ENCODE results near the gene SYNE2.

GRCh38 chr14:64260418-64260817 is 407.6 kb downstream of the SYNE2 start:
- TF ChIP-seq FOSL1 (IDR thresholded peaks at IDR 0.05; ENCODE audit: insufficient read depth, low read depth, low read length) (no peak), MAFK (IDR thresholded peaks at IDR 0.05; ENCODE audit: low read depth, low read length) (no peak), EP300 (IDR thresholded peaks at IDR 0.05; ENCODE audit: borderline replicate concordance in 1 of 2, low read depth in 2 of 2, low read length in 2 of 2) (no peak)

Measured in H1 (cell line).